GM13976 (cell line): ENCODE results near the gene SCRN2.
A peak's percentile ranks its signal among the peaks of the same experiment; 100 is the strongest.

Experiments used
- DNase-seq: peaks from one replicate; pipeline ENCODE4 v3.0.0; 2012; ENCODE audit warnings: low spot score
- in situ Hi-C: fragments of 300-500 bp; cut with MboI; formaldehyde crosslinking; loops from one replicate; pipeline ENCODE4 v1.12.0; 2022; ENCODE audit warnings: low sequenced_read_pairs, mixed read lengths, inconsistent platforms; ENCODE audit not compliant: unreplicated experiment
- TF ChIP-seq, protein P1 (sequence below): IDR thresholded peaks from 2 replicates; pipeline ENCODE4 v1.5.1; 2012; ENCODE audit warnings: borderline replicate concordance, mild to moderate bottlenecking; ENCODE audit not compliant: insufficient read depth; ENCODE audit errors: extremely low read depth, missing control alignments, control extremely low read depth

Gene SCRN2

GRCh38 chr17:47803751-47804150 lies 37.3 kb downstream of the SCRN2 start:
- DNase-seq: no peak
- in situ Hi-C loops: no loop called here
- TF ChIP-seq, protein P1, sequence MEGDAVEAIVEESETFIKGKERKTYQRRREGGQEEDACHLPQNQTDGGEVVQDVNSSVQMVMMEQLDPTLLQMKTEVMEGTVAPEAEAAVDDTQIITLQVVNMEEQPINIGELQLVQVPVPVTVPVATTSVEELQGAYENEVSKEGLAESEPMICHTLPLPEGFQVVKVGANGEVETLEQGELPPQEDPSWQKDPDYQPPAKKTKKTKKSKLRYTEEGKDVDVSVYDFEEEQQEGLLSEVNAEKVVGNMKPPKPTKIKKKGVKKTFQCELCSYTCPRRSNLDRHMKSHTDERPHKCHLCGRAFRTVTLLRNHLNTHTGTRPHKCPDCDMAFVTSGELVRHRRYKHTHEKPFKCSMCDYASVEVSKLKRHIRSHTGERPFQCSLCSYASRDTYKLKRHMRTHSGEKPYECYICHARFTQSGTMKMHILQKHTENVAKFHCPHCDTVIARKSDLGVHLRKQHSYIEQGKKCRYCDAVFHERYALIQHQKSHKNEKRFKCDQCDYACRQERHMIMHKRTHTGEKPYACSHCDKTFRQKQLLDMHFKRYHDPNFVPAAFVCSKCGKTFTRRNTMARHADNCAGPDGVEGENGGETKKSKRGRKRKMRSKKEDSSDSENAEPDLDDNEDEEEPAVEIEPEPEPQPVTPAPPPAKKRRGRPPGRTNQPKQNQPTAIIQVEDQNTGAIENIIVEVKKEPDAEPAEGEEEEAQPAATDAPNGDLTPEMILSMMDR: no peak

DNA sequence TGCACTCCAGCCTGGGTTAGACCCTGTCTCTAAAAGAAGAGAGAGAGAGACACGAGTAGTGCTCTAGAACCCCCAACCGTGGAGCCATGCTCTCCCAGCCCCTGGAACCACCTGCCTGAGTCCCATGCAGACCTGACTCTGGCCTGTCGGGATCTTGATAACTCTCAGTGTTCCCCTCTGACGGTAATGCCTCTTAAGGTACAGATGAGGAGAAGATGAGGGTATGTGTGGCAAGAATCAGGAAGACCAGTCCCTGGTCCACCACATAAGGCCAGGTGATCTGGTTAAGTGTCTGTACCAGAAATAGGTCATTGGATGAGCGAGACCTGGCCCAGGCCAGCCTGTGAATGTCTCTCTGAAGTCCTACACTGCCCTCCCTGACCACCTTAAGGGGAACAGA lies 37.9 kb downstream of the SCRN2 start:
- no peak for DNase-seq
- TF ChIP-seq, protein P1: no peak
- in situ Hi-C loops: no loop called here

GRCh38 chr17:47802341-47803022 lies 38.6 kb downstream of the SCRN2 start:
- in situ Hi-C loops: no loop called here
- TF ChIP-seq, protein P1: peak; percentile 71
- peak; percentile 86 for DNase-seq

DNA sequence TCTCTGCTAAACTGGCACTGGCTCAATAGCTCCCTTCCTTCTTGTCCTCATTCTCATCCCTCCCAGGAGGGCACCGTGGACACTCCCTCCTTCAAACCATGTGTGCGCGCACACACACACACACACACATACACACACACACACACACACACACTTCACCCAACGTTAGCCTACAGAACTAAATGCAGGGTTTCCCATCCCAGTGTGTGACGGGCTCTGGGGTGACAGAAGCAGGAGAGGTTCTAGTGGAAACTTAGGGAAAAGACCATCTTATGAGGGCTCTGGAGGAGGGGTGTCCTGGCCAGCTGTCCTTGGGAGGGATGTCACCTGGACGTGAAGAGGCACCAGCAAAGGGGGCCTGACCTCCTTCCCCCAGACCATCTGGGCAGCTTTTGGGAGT lies 39.2 kb downstream of the SCRN2 start:
- in situ Hi-C loops: no loop called here
- DNase-seq: no peak
- TF ChIP-seq, protein P1: no peak

GRCh38 chr17:47801176-47801765 lies 39.8 kb downstream of the SCRN2 start:
- TF ChIP-seq, protein P1: no peak
- in situ Hi-C loops: no loop called here

DNA sequence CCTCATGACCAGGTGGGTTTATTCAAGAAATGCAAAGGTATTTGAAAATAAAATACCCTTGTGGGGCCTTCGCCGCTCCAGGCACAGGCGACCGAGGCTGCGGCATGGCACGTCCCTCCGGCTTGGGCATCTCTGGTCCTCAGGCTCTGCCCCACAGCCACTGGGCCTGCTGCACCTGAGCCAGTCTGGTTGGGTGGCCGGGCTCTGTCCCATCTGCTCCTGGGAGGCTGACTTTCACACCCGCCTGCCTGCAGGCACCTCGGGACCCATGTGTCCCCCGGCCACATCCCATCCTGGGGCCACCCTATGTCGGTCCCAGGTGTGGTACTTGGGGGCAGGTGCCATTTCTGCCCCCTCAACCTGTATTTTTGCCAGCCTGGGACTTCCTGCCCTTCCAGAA lies 40.4 kb downstream of the SCRN2 start:
- TF ChIP-seq, protein P1: no peak
- in situ Hi-C loops: no loop called here
- no peak for DNase-seq

More at GRCh38 chr17:47801176-47801765, 39.8 kb downstream of the SCRN2 start:
- no peak for DNase-seq
